Right lung (tissue), 5 donors: ENCODE data around the gene DDX46. TPM values are rescaled to one million over a fixed set of nuclear protein-coding genes. Genes with fewer than 3 reads are reported as not detected.
"Not testable (repeated sequence)": the region's sequence is repeated elsewhere in the genome, so short reads cannot be mapped to it uniquely, and the experiment has no call there.

Source experiments
- DNase-seq, 2 donors: peaks; one replicate each; pipeline ENCODE4 v3.0.0-alpha.2; 2013
- polyA plus RNA-seq, 5 donors: library from polyadenylated mRNA; unstranded; fragments of 120-200 nt; gene quantifications; one replicate each; pipeline versions ENCODE4 v1.2.1 to v1.2.3, GENCODE V29; 2013; ENCODE audit warnings: inconsistent platforms in 1 of 5, low replicate concordance in 1 of 5; ENCODE audit not compliant: insufficient read length in 5 of 5, insufficient read depth in 1 of 5

DDX46 gene
- polyA plus RNA-seq, 5 donors = 56.6 to 104 (median 94.5) TPM

- no peak for DNase-seq
Measured at GRCh38 chr5:134837530-134838181, 79.1 kb downstream of the DDX46 start.

- DNase-seq = not testable (repeated sequence)
Measured at GRCh38 chr5:134838361-134838760, 79.8 kb downstream of the DDX46 start.

- DNase-seq = no peak
Measured at GRCh38 chr5:134840811-134841210, 82.2 kb downstream of the DDX46 start.

GRCh38 chr5:134844252-134844651 is 85.7 kb downstream of the DDX46 start:
- DNase-seq = no peak

- DNase-seq = no peak
Measured at GRCh38 chr5:134845335-134845851, 86.8 kb downstream of the DDX46 start.

- DNase-seq = peak; percentile 97 to 98
Measured at GRCh38 chr5:134845852-134846640, 87.5 kb downstream of the DDX46 start, which contains the start of gene C5orf24. Gene C5orf24 (plus strand): TSS chr5:134845968. CDS start chr5:134854901, 8,933 bp downstream.

- no peak for DNase-seq
Measured at GRCh38 chr5:134846641-134846960, 88.0 kb downstream of the DDX46 start.

GRCh38 chr5:134849434-134849933 is 90.9 kb downstream of the DDX46 start:
- DNase-seq = not testable (repeated sequence)

- no peak for DNase-seq
Measured at GRCh38 chr5:134851307-134851923, 92.8 kb downstream of the DDX46 start.

- DNase-seq = not testable (repeated sequence)
Measured at GRCh38 chr5:134856465-134856864, 97.9 kb downstream of the DDX46 start.

- no peak for DNase-seq
Measured at GRCh38 chr5:134857401-134857800, 98.8 kb downstream of the DDX46 start.

- DNase-seq = no peak
Measured at GRCh38 chr5:134864707-134865106, 106.1 kb downstream of the DDX46 start.

GRCh38 chr5:134873494-134873893 is 114.9 kb downstream of the DDX46 start:
- DNase-seq = no peak

- peak; percentile 88 to 89 for DNase-seq
Measured at GRCh38 chr5:134873987-134874830, 115.6 kb downstream of the DDX46 start, which contains the start of gene TXNDC15. Gene TXNDC15 (plus strand): TSS chr5:134874371. CDS start chr5:134874428, 57 bp downstream.

- peak; percentile 47 to 55 for DNase-seq
Measured at GRCh38 chr5:134874831-134875655, 116.5 kb downstream of the DDX46 start.

GRCh38 chr5:134877159-134877558 is 118.6 kb downstream of the DDX46 start:
- no peak for DNase-seq

GRCh38 chr5:134878403-134878802 is 119.8 kb downstream of the DDX46 start:
- no peak for DNase-seq

- DNase-seq = no peak
Measured at GRCh38 chr5:134879456-134879855, 120.9 kb downstream of the DDX46 start.
